Fibroblast of lung (primary cell): ENCODE results near the gene GC. TPM values are rescaled to one million over a fixed set of nuclear protein-coding genes. Genes with fewer than 3 reads are reported as not detected.

Experiments used
- DNase-seq, 2 donors: peaks; one replicate each; pipeline versions ENCODE4 v3.0.0 to v3.0.0-alpha.2; 2010; ENCODE audit warnings: low read depth in 2 of 2
- H2AFZ ChIP-seq: 2 replicates; pipeline ENCODE4 v1.5.1; 2012; ENCODE audit warnings: low read length, control low read depth, inconsistent platforms
- H3K27ac ChIP-seq: 2 replicates; pipeline ENCODE4 v1.5.1; 2011; ENCODE audit warnings: low read length, control low read depth; ENCODE audit not compliant: insufficient read depth
- H3K27me3 ChIP-seq: 2 replicates; pipeline ENCODE4 v1.5.1; 2011; ENCODE audit warnings: mild to moderate bottlenecking, low read length; ENCODE audit not compliant: control insufficient read depth, insufficient read depth
- H3K36me3 ChIP-seq: 2 replicates; pipeline ENCODE4 v1.5.1; 2011; ENCODE audit warnings: low read length; ENCODE audit not compliant: control insufficient read depth, insufficient read depth
- H3K4me1 ChIP-seq: 2 replicates; pipeline ENCODE4 v1.5.1; 2011; ENCODE audit warnings: low read length; ENCODE audit not compliant: control insufficient read depth, insufficient read depth; ENCODE audit errors: extremely low read depth
- H3K4me2 ChIP-seq: 2 replicates; pipeline ENCODE4 v1.5.1; 2011; ENCODE audit warnings: low read length, control low read depth; ENCODE audit not compliant: insufficient read depth; ENCODE audit errors: extremely low read depth
- H3K4me3 ChIP-seq, 4 experiments: fragments of 200-600 bp in 1 of 4; sonication (generic) in 1 of 4; replicated peaks in 1 of 4; 2 replicates each; pipeline ENCODE4 v1.5.1; 2011 to 2016; ENCODE audit warnings: low read length in 4 of 4, low read depth in 3 of 4, mild to moderate bottlenecking in 3 of 4, control low read depth in 2 of 4, inconsistent platforms in 1 of 4, mixed read lengths in 1 of 4; ENCODE audit not compliant: insufficient read depth in 1 of 4; ENCODE audit errors: control extremely low read depth in 1 of 4
- H3K79me2 ChIP-seq: 2 replicates; pipeline ENCODE4 v1.5.1; 2012; ENCODE audit warnings: mild to moderate bottlenecking, low read length, inconsistent platforms; ENCODE audit not compliant: control insufficient read depth, insufficient read depth
- H3K9ac ChIP-seq: 2 replicates; pipeline ENCODE4 v1.5.1; 2011; ENCODE audit warnings: mild to moderate bottlenecking, low read length, control low read depth; ENCODE audit not compliant: insufficient read depth
- H3K9me3 ChIP-seq: 2 replicates; pipeline ENCODE4 v1.5.1; 2012; ENCODE audit warnings: low read depth, low read length; ENCODE audit not compliant: control insufficient read depth, insufficient read depth
- H4K20me1 ChIP-seq: 2 replicates; pipeline ENCODE4 v1.5.1; 2011; ENCODE audit warnings: low read length; ENCODE audit not compliant: control insufficient read depth, insufficient read depth; ENCODE audit errors: extremely low read depth
- EZH2 ChIP-seq: IDR thresholded peaks from 2 replicates; pipeline ENCODE4 v1.5.1; 2012; ENCODE audit warnings: low read length, control low read depth, mild to moderate bottlenecking; ENCODE audit errors: missing control alignments
- polyA plus RNA-seq, 2 donors: library from polyadenylated mRNA; depleted of rRNA in 1 of 2; stranded (reverse) in 1 of 2; unstranded in 1 of 2; fragments of >200 nt; gene quantifications; 2 replicates each; pipeline ENCODE4 v1.2.1, GENCODE V29; 2011 to 2012; ENCODE audit warnings: missing spikeins in 1 of 2
- total RNA-seq: library from RNA; depleted of rRNA; stranded (reverse); fragments of >200 nt; gene quantifications from 2 replicates; pipeline ENCODE4 v1.2.1, GENCODE V29; 2014
- TF ChIP-seq, protein P1 (sequence below), 2 donors: IDR thresholded peaks in 1 of 2; conservative IDR thresholded peaks in 1 of 2; 1 replicate in 1 of 2; 2 replicates in 1 of 2; pipeline ENCODE4 v1.5.1; 2011 to 2012; ENCODE audit warnings: low read length in 2 of 2, control low read depth in 1 of 2, inconsistent platforms in 1 of 2, low read depth in 1 of 2, mild to moderate bottlenecking in 1 of 2

Gene GC
- total and polyA plus RNA-seq, 2 donors (not counting 1 experiment from before 2014, with no cell fraction given): not detected

DNA sequence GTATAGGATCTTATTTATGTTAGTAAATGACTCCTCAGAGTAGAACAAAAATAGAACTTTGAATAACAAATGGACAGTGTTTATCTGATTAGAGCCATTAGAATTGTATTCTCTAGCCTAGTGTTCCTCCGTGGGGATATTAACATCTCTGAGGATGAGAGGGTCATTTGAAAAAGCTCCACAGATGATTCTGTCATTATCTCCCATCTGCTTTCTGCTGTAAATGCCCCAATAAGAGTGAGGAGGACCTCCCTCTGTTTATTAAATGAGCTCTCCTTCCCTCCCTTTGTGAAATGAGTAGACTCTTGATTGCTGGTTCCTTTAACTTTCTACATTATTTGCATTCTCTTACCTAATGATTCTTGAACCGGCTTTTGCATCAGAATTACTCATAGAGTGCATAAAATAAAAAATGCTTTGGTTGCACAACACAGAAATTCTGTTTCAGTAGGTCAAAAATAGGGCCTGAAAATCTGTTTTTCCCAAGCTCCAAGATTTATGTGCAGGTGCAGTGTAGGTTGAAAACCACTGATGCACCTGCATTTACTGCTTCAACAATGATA, 18.0 kb downstream of the GC start:
- H4K20me1 ChIP-seq: no peaks in the 10 kb centered on the region
- no peak overlapping the region for H3K4me3 ChIP-seq
- no peak overlapping the region for H3K27ac ChIP-seq
- H3K4me1 ChIP-seq: no peaks in the 10 kb centered on the region
- no peaks in the 10 kb centered on the region for H3K36me3 ChIP-seq
- TF ChIP-seq EZH2: no peak
- TF ChIP-seq, protein P1, sequence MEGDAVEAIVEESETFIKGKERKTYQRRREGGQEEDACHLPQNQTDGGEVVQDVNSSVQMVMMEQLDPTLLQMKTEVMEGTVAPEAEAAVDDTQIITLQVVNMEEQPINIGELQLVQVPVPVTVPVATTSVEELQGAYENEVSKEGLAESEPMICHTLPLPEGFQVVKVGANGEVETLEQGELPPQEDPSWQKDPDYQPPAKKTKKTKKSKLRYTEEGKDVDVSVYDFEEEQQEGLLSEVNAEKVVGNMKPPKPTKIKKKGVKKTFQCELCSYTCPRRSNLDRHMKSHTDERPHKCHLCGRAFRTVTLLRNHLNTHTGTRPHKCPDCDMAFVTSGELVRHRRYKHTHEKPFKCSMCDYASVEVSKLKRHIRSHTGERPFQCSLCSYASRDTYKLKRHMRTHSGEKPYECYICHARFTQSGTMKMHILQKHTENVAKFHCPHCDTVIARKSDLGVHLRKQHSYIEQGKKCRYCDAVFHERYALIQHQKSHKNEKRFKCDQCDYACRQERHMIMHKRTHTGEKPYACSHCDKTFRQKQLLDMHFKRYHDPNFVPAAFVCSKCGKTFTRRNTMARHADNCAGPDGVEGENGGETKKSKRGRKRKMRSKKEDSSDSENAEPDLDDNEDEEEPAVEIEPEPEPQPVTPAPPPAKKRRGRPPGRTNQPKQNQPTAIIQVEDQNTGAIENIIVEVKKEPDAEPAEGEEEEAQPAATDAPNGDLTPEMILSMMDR (conservative IDR thresholded peaks at IDR 0.05 in 1 of 2, IDR thresholded peaks at IDR 0.05 in 1 of 2; ENCODE audit: low read depth in 1 of 2, low read length in 2 of 2): no peak
- H3K4me2 ChIP-seq: no peak overlapping the region
- H3K27me3 ChIP-seq: peaks cover 2% of the 10 kb centered on the region
- H3K9me3 ChIP-seq: no peaks in the 10 kb centered on the region
- no peaks in the 10 kb centered on the region for H3K79me2 ChIP-seq
- no peak overlapping the region for H3K9ac ChIP-seq
- no peak overlapping the region for H2AFZ ChIP-seq
- no peak for DNase-seq

- H3K27ac ChIP-seq: no peak overlapping the region
- H3K9ac ChIP-seq: no peak overlapping the region
- TF ChIP-seq, protein P1 (conservative IDR thresholded peaks at IDR 0.05 in 1 of 2, IDR thresholded peaks at IDR 0.05 in 1 of 2; ENCODE audit: low read depth in 1 of 2, low read length in 2 of 2): no peak
- TF ChIP-seq EZH2: no peak
- no peaks in the 10 kb centered on the region for H3K9me3 ChIP-seq
- H3K4me1 ChIP-seq: no peaks in the 10 kb centered on the region
- no peaks in the 10 kb centered on the region for H3K36me3 ChIP-seq
- H2AFZ ChIP-seq: no peak overlapping the region
- DNase-seq: peak; percentile 2 to 76
- H3K4me3 ChIP-seq: no peak overlapping the region
- no peaks in the 10 kb centered on the region for H4K20me1 ChIP-seq
- H3K27me3 ChIP-seq: peaks cover 2% of the 10 kb centered on the region
- no peaks in the 10 kb centered on the region for H3K79me2 ChIP-seq
- H3K4me2 ChIP-seq: no peak overlapping the region
Measured at GRCh38 chr4:71765350-71765749, 18.5 kb downstream of the GC start.

DNA sequence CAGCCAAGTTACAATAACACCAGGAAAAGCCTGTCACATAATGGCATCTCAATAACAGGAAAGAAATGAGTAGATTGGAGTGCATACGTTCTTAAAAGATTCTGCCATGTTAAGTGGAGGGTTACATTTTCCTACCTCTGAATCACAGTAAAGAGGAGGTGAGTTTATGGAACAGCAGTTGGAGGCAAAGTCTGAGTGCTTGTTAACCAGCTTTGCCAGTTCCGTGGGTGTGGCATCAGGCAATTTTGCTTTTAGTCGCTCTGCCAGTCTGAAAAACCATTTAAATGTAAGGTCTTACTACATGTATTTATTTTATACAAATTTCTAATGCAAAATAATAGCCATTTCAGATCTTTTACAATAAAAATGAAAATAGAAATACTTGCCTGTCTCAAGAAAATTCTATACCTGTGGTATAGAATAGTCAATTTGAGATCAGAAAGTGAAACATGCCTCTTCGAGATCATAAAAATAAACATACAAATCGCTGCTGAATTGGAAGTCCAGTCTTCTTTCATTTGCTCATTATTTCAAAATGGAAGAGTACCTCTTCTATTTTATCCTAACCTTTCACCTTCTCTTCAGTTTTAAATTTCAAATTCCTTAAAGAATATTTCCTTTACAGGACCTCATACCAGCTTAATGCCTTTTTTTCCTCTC, 31.4 kb downstream of the GC start:
- Histone ChIP-seq H3K79me2 (no peaks in the 10 kb centered on the region), H3K27ac (no peak overlapping the region), H3K9ac (no peak overlapping the region), H3K4me1 (no peaks in the 10 kb centered on the region), H3K27me3 (no peaks in the 10 kb centered on the region), H3K9me3 (no peaks in the 10 kb centered on the region), H2AFZ (no peak overlapping the region), H3K4me3 (no peak overlapping the region), H3K4me2 (no peak overlapping the region), H3K36me3 (no peaks in the 10 kb centered on the region), H4K20me1 (no peaks in the 10 kb centered on the region)
- TF ChIP-seq, protein P1 (conservative IDR thresholded peaks at IDR 0.05 in 1 of 2, IDR thresholded peaks at IDR 0.05 in 1 of 2; ENCODE audit: low read depth in 1 of 2, low read length in 2 of 2): no peak
- DNase-seq: no peak
